Panc1 (cell line): ENCODE results near the gene TRAK1. TPM values are rescaled to one million over a fixed set of nuclear protein-coding genes. Genes with fewer than 3 reads are reported as not detected.

Experiments
- ATAC-seq: fragments of 200-7000 bp; cut with Tn5 transposase; 2 replicates; pipeline ENCODE4 v1.9.1; 2020; ENCODE audit warnings: mild to moderate bottlenecking, moderate library complexity
- BruUV-seq: library from RNA; stranded (reverse); fragments of 400-500 nt; replicated peaks from 2 replicates; lab custom pipeline; 2021; lab: Mats Ljungman, UMichigan
- CTCF ChIA-PET: fragments of 300-600 bp; sonication (Branson Sonifier 250); formaldehyde crosslinking; loops from one replicate; lab custom pipeline; 2022; ENCODE audit warnings: antibody characterized with exemption; lab: Charles Lee
- POLR2A ChIA-PET: fragments of 300-600 bp; sonication (Branson Sonifier 250); formaldehyde crosslinking; loops from one replicate; lab custom pipeline; 2022; ENCODE audit warnings: antibody characterized with exemption; lab: Charles Lee
- DNase-seq: peaks from one replicate; pipeline ENCODE4 v3.0.0-alpha.2; 2010; ENCODE audit warnings: low read depth, low spot score
- H3K27ac ChIP-seq: 2 replicates; pipeline ENCODE4 v1.5.1; 2011; ENCODE audit warnings: mild to moderate bottlenecking, low read length, inconsistent platforms
- H3K27me3 ChIP-seq: fragments of 200-500 bp; sonication (Bioruptor generic); 2 replicates; pipeline ENCODE4 v1.6.0; 2014; ENCODE audit warnings: low read length, inconsistent platforms; ENCODE audit not compliant: control insufficient read depth, insufficient read depth
- H3K36me3 ChIP-seq: fragments of 200-500 bp; sonication (Bioruptor generic); 2 replicates; pipeline ENCODE4 v1.5.1; 2014; ENCODE audit warnings: inconsistent platforms, mild to moderate bottlenecking, low read length, moderate library complexity; ENCODE audit not compliant: control insufficient read depth, insufficient read depth
- H3K4me1 ChIP-seq: 2 replicates; pipeline ENCODE4 v1.5.1; 2011; ENCODE audit warnings: inconsistent platforms, mild to moderate bottlenecking, low read length, moderate library complexity; ENCODE audit not compliant: control insufficient read depth, insufficient read depth
- H3K4me3 ChIP-seq, 2 experiments: 2 replicates each; pipeline ENCODE4 v1.5.1; 2011 to 2012; ENCODE audit warnings: low read depth in 2 of 2, low read length in 2 of 2, mild to moderate bottlenecking in 2 of 2, inconsistent platforms in 1 of 2, moderate library complexity in 1 of 2
- H3K9me3 ChIP-seq: fragments of 200-500 bp; sonication (Bioruptor generic); 2 replicates; pipeline ENCODE4 v1.5.1; 2014; ENCODE audit warnings: low read depth, mild to moderate bottlenecking, inconsistent platforms, low read length, moderate library complexity; ENCODE audit not compliant: control insufficient read depth, insufficient read depth
- CTCF ChIP-seq: fragments of 450-650 bp; IDR thresholded peaks from 2 replicates; pipeline ENCODE4 v1.5.1; 2017; ENCODE audit warnings: mild to moderate bottlenecking
- POLR2AphosphoS5 ChIP-seq: IDR thresholded peaks from 2 replicates; pipeline ENCODE4 v1.6.1; 2012; ENCODE audit warnings: mild to moderate bottlenecking, low read depth, low read length, moderate library complexity
- REST ChIP-seq, 2 experiments: IDR thresholded peaks; 2 replicates each; pipeline ENCODE4 v1.6.1; 2011 to 2012; ENCODE audit warnings: low read depth in 2 of 2, control low read depth in 1 of 2, low read length in 1 of 2, mild to moderate bottlenecking in 1 of 2, moderate library complexity in 1 of 2; ENCODE audit not compliant: insufficient read depth in 1 of 2
- SIN3A ChIP-seq: IDR thresholded peaks from 2 replicates; pipeline ENCODE4 v1.6.1; 2012; ENCODE audit warnings: low read depth, mild to moderate bottlenecking, low read length, moderate library complexity, borderline replicate concordance; ENCODE audit not compliant: insufficient read depth
- TCF7L2 ChIP-seq: IDR thresholded peaks from 2 replicates; pipeline ENCODE4 v1.6.1; 2011; ENCODE audit warnings: mild to moderate bottlenecking, low read depth, low read length, inconsistent platforms
- in situ Hi-C: cut with HindIII; loops from 2 replicates; pipeline ENCODE4 v1.10.0; 2016; ENCODE audit warnings: low sequenced_read_pairs, low pct_unique_long_range_greater_than_20kb
- intact Hi-C: fragments of 100-400 bp; cut with micrococcal nuclease; formaldehyde crosslinking; loops from one replicate; pipeline ENCODE4 v1.10.0; 2022; ENCODE audit not compliant: unreplicated experiment
- total RNA-seq: library from RNA; stranded (reverse); gene quantifications from one replicate; pipeline ENCODE4 v1.2.1, GENCODE V29; 2021; ENCODE audit not compliant: unreplicated experiment

TRAK1 gene
- total RNA-seq, 1 experiment from 2014 or later = 38.4 TPM

- DNase-seq (no peak), ATAC-seq (no peak)
- in situ Hi-C loops = no loop called here
- BruUV-seq = no TSS peak
- H3K9me3 ChIP-seq = no peaks in the 10 kb centered on the region
- ChIA-PET CTCF (no interaction called here), POLR2A (no interaction called here)
- no peak overlapping the region for H3K27ac ChIP-seq
- H3K4me3 ChIP-seq = no peak overlapping the region
- no peaks in the 10 kb centered on the region for H3K27me3 ChIP-seq
- no peaks in the 10 kb centered on the region for H3K36me3 ChIP-seq
- intact Hi-C loops = no loop called here
- TF ChIP-seq CTCF = no peak
- TF ChIP-seq TCF7L2 = no peak
- TF ChIP-seq REST (IDR thresholded peaks at IDR 0.05; ENCODE audit: insufficient read depth in 1 of 2, low read depth in 2 of 2, low read length in 1 of 2) = no peak
- TF ChIP-seq POLR2AphosphoS5 = no peak
- TF ChIP-seq SIN3A = no peak
- H3K4me1 ChIP-seq = no peaks in the 10 kb centered on the region
These were observed 23.1 kb downstream of the TRAK1 start for GRCh38 chr3:42114130-42114725.

- Histone ChIP-seq H3K4me1 (no peaks in the 10 kb centered on the region), H3K9me3 (no peaks in the 10 kb centered on the region), H3K27me3 (no peaks in the 10 kb centered on the region), H3K36me3 (no peaks in the 10 kb centered on the region), H3K27ac (no peak overlapping the region), H3K4me3 (no peak overlapping the region)
- TF ChIP-seq REST (IDR thresholded peaks at IDR 0.05; ENCODE audit: insufficient read depth in 1 of 2, low read depth in 2 of 2, low read length in 1 of 2) (no peak), CTCF (no peak), TCF7L2 (no peak), POLR2AphosphoS5 (no peak), SIN3A (no peak)
- no peak for ATAC-seq
- BruUV-seq = no TSS peak
- in situ Hi-C loops (no loop called here), intact Hi-C loops (no loop called here)
- DNase-seq = no peak
- ChIA-PET CTCF (no interaction called here), POLR2A (no interaction called here)
These were observed 24.1 kb downstream of the TRAK1 start for GRCh38 chr3:42115215-42115614.
